Parathyroid adenoma (tissue), 2 donors: ENCODE measurements around the gene ITGB3.

Source experiments
- H2AFZ ChIP-seq: fragments of 300-600 bp; sonication (generic); one replicate; pipeline ENCODE4 v1.7.0; 2017; ENCODE audit warnings: antibody characterized with exemption, mild to moderate bottlenecking
- H3K27ac ChIP-seq: fragments of 300-600 bp; sonication (generic); one replicate; pipeline ENCODE4 v1.7.0; 2017
- H3K27me3 ChIP-seq: fragments of 300-600 bp; sonication (generic); one replicate; pipeline ENCODE4 v1.7.0; 2017; ENCODE audit warnings: low read length; ENCODE audit not compliant: control insufficient read depth, insufficient read depth
- H3K36me3 ChIP-seq: fragments of 300-600 bp; sonication (generic); one replicate; pipeline ENCODE4 v1.7.0; 2017; ENCODE audit warnings: low read length; ENCODE audit not compliant: control insufficient read depth, insufficient read depth
- H3K4me1 ChIP-seq: fragments of 300-600 bp; sonication (generic); one replicate; pipeline ENCODE4 v1.7.0; 2017; ENCODE audit warnings: control low read depth
- H3K4me2 ChIP-seq: fragments of 300-600 bp; sonication (generic); one replicate; pipeline ENCODE4 v1.7.0; 2017; ENCODE audit warnings: low read length
- H3K4me3 ChIP-seq: fragments of 300-600 bp; sonication (generic); one replicate; pipeline ENCODE4 v1.7.0; 2017; ENCODE audit warnings: low read depth, low read length
- H3K79me2 ChIP-seq: fragments of 300-600 bp; sonication (generic); one replicate; pipeline ENCODE4 v1.7.0; 2017; ENCODE audit warnings: control low read depth
- H3K9ac ChIP-seq: fragments of 300-600 bp; sonication (generic); one replicate; pipeline ENCODE4 v1.7.0; 2017; ENCODE audit warnings: mild to moderate bottlenecking
- H3K9me3 ChIP-seq: fragments of 300-600 bp; sonication (generic); one replicate; pipeline ENCODE4 v1.7.0; 2017; ENCODE audit warnings: low read length; ENCODE audit not compliant: control insufficient read depth
- CTCF ChIP-seq: fragments of 300-600 bp; sonication (generic); IDR thresholded peaks from one replicate; pipeline ENCODE4 v1.7.0; 2017; ENCODE audit warnings: antibody characterized with exemption, mild to moderate bottlenecking
- donor health status: primary hyperparathyroidism.

ITGB3 gene

DNA sequence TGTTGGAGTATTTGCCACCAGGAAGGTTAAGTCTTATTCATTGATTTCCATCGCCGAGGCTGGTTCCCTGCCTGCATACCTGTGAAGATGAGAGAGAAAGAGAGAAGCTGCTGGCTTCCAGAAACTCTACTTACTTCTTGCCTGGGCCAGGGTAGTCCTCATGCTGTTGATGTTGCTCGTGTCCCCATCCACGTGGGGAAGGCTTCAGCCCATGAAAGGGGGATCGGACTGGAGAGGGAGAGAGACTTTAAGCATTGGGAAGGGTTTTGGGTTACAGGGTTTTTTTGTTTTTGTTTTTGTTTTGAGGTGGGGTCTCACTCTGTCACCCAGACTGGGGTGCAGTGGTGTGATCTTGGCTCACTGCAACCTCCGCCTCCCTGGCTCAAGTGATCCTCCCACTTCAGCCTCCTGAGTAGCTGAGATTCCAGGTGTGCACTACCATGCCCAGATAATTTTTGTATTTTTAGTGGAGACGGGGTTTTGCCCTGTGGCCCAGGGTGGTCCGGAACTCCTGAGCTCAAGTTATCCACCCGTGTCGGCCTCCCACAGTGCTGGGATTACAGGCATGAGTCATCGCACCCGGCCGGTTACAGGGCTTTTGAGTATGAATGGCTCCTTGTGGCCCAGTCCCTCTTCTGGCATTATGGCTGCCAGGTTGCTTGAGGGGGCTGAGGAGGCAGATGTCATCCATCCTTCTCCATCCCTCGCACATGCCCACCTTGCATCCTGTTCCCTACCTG is 26.6 kb downstream of the ITGB3 start:
- H3K4me3 ChIP-seq = no peak overlapping the region
- H3K27me3 ChIP-seq = no peaks in the 10 kb centered on the region
- TF ChIP-seq CTCF = no peak
- H3K36me3 ChIP-seq = no peaks in the 10 kb centered on the region
- H3K27ac ChIP-seq = peak overlapping the region; percentile 94
- H3K4me2 ChIP-seq = no peak overlapping the region
- H2AFZ ChIP-seq = peak overlapping the region; percentile 68
- no peaks in the 10 kb centered on the region for H3K79me2 ChIP-seq
- no peak overlapping the region for H3K9ac ChIP-seq
- peaks cover 52% of the 10 kb centered on the region for H3K4me1 ChIP-seq
- H3K9me3 ChIP-seq = no peaks in the 10 kb centered on the region

DNA sequence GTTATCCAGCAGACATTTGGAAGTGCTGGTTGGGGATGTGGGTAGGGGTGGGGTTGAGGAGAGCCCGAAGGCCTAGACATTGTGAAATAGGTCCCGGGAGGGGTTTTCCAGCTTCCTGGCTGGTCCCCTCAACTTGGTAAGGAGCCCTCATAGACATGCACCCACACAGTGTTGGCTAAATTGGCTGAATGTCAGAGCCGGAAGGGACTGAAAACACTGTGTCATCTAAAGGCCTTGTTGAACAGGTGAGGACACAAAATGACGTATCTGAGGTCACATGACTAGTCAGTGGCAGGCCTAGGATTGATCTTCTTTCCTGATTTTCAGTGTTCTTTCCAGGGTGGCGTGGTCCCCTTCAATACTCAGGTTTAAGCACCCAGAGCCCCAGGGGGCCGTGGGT is 27.6 kb downstream of the ITGB3 start:
- no peaks in the 10 kb centered on the region for H3K36me3 ChIP-seq
- no peak for TF ChIP-seq CTCF
- no peak overlapping the region for H3K4me2 ChIP-seq
- no peaks in the 10 kb centered on the region for H3K79me2 ChIP-seq
- H3K4me1 ChIP-seq = peaks cover 42% of the 10 kb centered on the region
- no peaks in the 10 kb centered on the region for H3K27me3 ChIP-seq
- H3K4me3 ChIP-seq = no peak overlapping the region
- no peak overlapping the region for H3K27ac ChIP-seq
- H3K9ac ChIP-seq = no peak overlapping the region
- H3K9me3 ChIP-seq = no peaks in the 10 kb centered on the region
- no peak overlapping the region for H2AFZ ChIP-seq

- Histone ChIP-seq H3K4me3 (no peak overlapping the region), H3K36me3 (no peaks in the 10 kb centered on the region), H3K4me2 (no peak overlapping the region), H2AFZ (no peak overlapping the region), H3K4me1 (peaks cover 27% of the 10 kb centered on the region), H3K9ac (no peak overlapping the region), H3K27me3 (no peaks in the 10 kb centered on the region), H3K27ac (no peak overlapping the region), H3K9me3 (no peaks in the 10 kb centered on the region), H3K79me2 (no peaks in the 10 kb centered on the region)
- TF ChIP-seq CTCF = no peak
Measured at GRCh38 chr17:47285003-47285402, 31.4 kb downstream of the ITGB3 start.

GRCh38 chr17:47286198-47286914 is 32.7 kb downstream of the ITGB3 start:
- H3K27me3 ChIP-seq = no peaks in the 10 kb centered on the region
- H3K27ac ChIP-seq = peak overlapping the region; percentile 1

More at GRCh38 chr17:47286198-47286914, 32.7 kb downstream of the ITGB3 start:
- Histone ChIP-seq H3K9ac (no peak overlapping the region), H3K79me2 (no peaks in the 10 kb centered on the region), H3K4me1 (peaks cover 22% of the 10 kb centered on the region), H3K4me3 (no peak overlapping the region), H3K4me2 (peak overlapping the region; percentile 4), H3K36me3 (no peaks in the 10 kb centered on the region), H2AFZ (peak overlapping the region; percentile 16), H3K9me3 (no peaks in the 10 kb centered on the region)
- no peak for TF ChIP-seq CTCF
